AG09309 (cell line): ENCODE data around the gene PPFIA4.

ENCODE experiments used
- DNase-seq: peaks from one replicate; pipeline ENCODE4 v3.0.0-alpha.2; 2010; ENCODE audit warnings: low read depth
- H3K4me3 ChIP-seq: 2 replicates; pipeline ENCODE4 v1.5.1; 2011; ENCODE audit warnings: mild to moderate bottlenecking, low read depth, low read length, moderate library complexity; ENCODE audit not compliant: control insufficient read depth
- CTCF ChIP-seq: IDR thresholded peaks from 2 replicates; pipeline ENCODE4 v1.5.1; 2011; ENCODE audit warnings: mild to moderate bottlenecking, low read depth, low read length, inconsistent platforms; ENCODE audit not compliant: insufficient read depth, control insufficient read depth; ENCODE audit errors: missing control alignments

PPFIA4 gene

GRCh38 chr1:203075236-203076030 is 49.1 kb downstream of the PPFIA4 start:
- TF ChIP-seq CTCF, result no peak
- no peak for DNase-seq
- no peak overlapping the region for H3K4me3 ChIP-seq

GRCh38 chr1:203076031-203076511 is 49.8 kb downstream of the PPFIA4 start:
- H3K4me3 ChIP-seq, result no peak overlapping the region
- DNase-seq, result no peak

GRCh38 chr1:203077367-203077766 is 51.1 kb downstream of the PPFIA4 start:
- no peak overlapping the region for H3K4me3 ChIP-seq
- DNase-seq, result no peak
- no peak for TF ChIP-seq CTCF

More at GRCh38 chr1:203076031-203076511, 49.8 kb downstream of the PPFIA4 start:
- TF ChIP-seq CTCF, result no peak

GRCh38 chr1:203077956-203078355 is 51.7 kb downstream of the PPFIA4 start:
- DNase-seq, result no peak
- no peak for TF ChIP-seq CTCF
- H3K4me3 ChIP-seq, result no peak overlapping the region

- no peak overlapping the region for H3K4me3 ChIP-seq
- no peak for TF ChIP-seq CTCF
- DNase-seq, result no peak
Measured at GRCh38 chr1:203078478-203078877, 52.2 kb downstream of the PPFIA4 start.

- H3K4me3 ChIP-seq, result no peak overlapping the region
- DNase-seq, result no peak
- TF ChIP-seq CTCF, result no peak
Measured at GRCh38 chr1:203080456-203080855, 54.2 kb downstream of the PPFIA4 start.
